Testis (tissue), 3 donors: ENCODE data around the gene ZMYM5. TPM values are rescaled to one million over a fixed set of nuclear protein-coding genes. Genes with fewer than 3 reads are reported as not detected.
"Not testable (repeated sequence)": the region's sequence is repeated elsewhere in the genome, so short reads cannot be mapped to it uniquely, and the experiment has no call there.

Source experiments
- DNase-seq: peaks from one replicate; pipeline ENCODE4 v3.0.0-alpha.2; 2019
- H3K27ac ChIP-seq, 2 donors: fragments of 200-600 bp; sonication (generic); one replicate each; pipeline ENCODE4 v1.5.1; 2019
- H3K27me3 ChIP-seq: fragments of 200-600 bp; sonication (generic); one replicate; pipeline ENCODE4 v1.5.1; 2019
- H3K36me3 ChIP-seq: fragments of 200-600 bp; sonication (generic); one replicate; pipeline ENCODE4 v1.5.1; 2017; ENCODE audit warnings: low read depth; ENCODE audit errors: missing control alignments
- H3K4me1 ChIP-seq: fragments of 200-600 bp; sonication (generic); one replicate; pipeline ENCODE4 v1.5.1; 2019
- H3K4me3 ChIP-seq, 2 donors: fragments of 200-600 bp; sonication (generic); one replicate each; pipeline ENCODE4 v1.5.1; 2017 to 2019
- H3K9me3 ChIP-seq: fragments of 200-600 bp; sonication (generic); one replicate; pipeline ENCODE4 v1.5.1; 2017
- CTCF ChIP-seq, 3 experiments: fragments of 450-650 bp in 2 of 3; fragments of 200-600 bp in 1 of 3; sonication (generic) in 1 of 3; IDR thresholded peaks; one replicate each; pipeline ENCODE4 v1.5.1; 2016 to 2019; ENCODE audit warnings: antibody characterized with exemption in 3 of 3, mild to moderate bottlenecking in 2 of 3, moderate library complexity in 1 of 3
- POLR2A ChIP-seq: fragments of 450-650 bp; IDR thresholded peaks from one replicate; pipeline ENCODE4 v1.6.1; 2017; ENCODE audit warnings: antibody characterized with exemption, mild to moderate bottlenecking, moderate library complexity
- WGBS, 2 donors: methylation state at CpG; one replicate each; pipeline ENCODE4 v1.1.5; 2018; 5-methylcytosine and 5-hydroxymethylcytosine counted together
- intact Hi-C: fragments of 100-400 bp; cut with DNase I; formaldehyde crosslinking; loops from one replicate; pipeline ENCODE4 v1.15.1; 2023; ENCODE audit warnings: low total_unique reads
- polyA plus RNA-seq: library from polyadenylated mRNA; stranded (reverse); fragments of 350-450 nt; fragmentation: Illumina TruSeq; extraction: RNeasy Lipid Tissue Mini Kit (QIAGEN cat#74804); gene quantifications from one replicate; pipeline ENCODE4 v1.2.3, GENCODE V29; 2014; ENCODE audit warnings: low read depth, low replicate concordance; ENCODE audit not compliant: insufficient read depth
- total RNA-seq, 2 donors: library from RNA; depleted of rRNA; stranded (reverse); fragments of >200 nt; gene quantifications; one replicate each; pipeline ENCODE4 v1.2.3, GENCODE V29; 2016

The ZMYM5 gene
- total and polyA plus RNA-seq, 3 donors from 2014 or later = 29.4 to 37.1 (median 29.5) TPM

GRCh38 chr13:19822673-19823072, 40.8 kb downstream of the ZMYM5 start:
- 91 to 92% methylated on average over 3 of the region's 3 CpGs for WGBS, 2 donors
- Histone ChIP-seq H3K27me3 (no peaks in the 10 kb centered on the region), H3K9me3 (no peaks in the 10 kb centered on the region), H3K27ac (no peak overlapping the region), H3K4me1 (no peaks in the 10 kb centered on the region), H3K36me3 (no peaks in the 10 kb centered on the region), H3K4me3 (no peak overlapping the region)
- no peak for DNase-seq
- TF ChIP-seq POLR2A (no peak), CTCF (IDR thresholded peaks at IDR 0.05) (no peak)
- intact Hi-C loops = no loop called here

DNA sequence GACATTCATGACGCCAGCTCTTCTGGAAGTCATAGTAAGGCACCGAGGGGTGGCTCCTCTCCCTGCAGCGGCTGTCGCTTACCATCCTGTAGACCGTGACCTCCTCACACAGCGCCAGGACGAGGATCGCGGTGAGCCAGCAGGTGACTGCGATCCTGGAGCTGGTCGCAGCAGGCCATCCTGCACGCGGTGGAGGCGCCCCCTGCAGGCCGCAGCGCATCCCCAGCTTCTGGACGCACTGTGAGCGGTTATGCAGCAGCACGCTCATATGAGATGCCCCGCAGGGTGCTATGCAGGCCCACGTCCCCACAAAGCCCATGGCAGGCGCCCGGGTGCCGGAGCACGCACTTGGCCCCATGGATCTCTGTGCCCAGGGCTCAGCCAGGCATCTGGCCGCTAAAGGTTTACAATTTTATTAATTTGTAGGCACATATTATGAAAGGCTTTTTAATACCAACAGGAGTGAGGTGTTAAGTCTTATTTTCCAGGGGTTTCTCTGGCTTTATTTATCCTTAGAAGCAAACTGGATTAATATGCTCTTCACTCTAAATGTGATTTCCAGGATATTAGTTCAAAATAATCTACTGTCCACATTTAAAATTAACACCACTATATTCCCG, 45.1 kb downstream of the ZMYM5 start:
- Histone ChIP-seq H3K4me3 (no peak overlapping the region), H3K4me1 (no peaks in the 10 kb centered on the region), H3K27ac (no peak overlapping the region), H3K27me3 (no peaks in the 10 kb centered on the region), H3K36me3 (no peaks in the 10 kb centered on the region), H3K9me3 (no peaks in the 10 kb centered on the region)
- 77 to 79% methylated on average over 8 to 27 of the region's 27 CpGs for WGBS, 2 donors
- DNase-seq = peak; percentile 66
- TF ChIP-seq CTCF (IDR thresholded peaks at IDR 0.05) (peak in 2 of 3 experiments; percentile 40 to 52), POLR2A (no peak)
- intact Hi-C loops = no loop called here

GRCh38 chr13:19817510-19818158, 45.8 kb downstream of the ZMYM5 start:
- DNase-seq = no peak

DNA sequence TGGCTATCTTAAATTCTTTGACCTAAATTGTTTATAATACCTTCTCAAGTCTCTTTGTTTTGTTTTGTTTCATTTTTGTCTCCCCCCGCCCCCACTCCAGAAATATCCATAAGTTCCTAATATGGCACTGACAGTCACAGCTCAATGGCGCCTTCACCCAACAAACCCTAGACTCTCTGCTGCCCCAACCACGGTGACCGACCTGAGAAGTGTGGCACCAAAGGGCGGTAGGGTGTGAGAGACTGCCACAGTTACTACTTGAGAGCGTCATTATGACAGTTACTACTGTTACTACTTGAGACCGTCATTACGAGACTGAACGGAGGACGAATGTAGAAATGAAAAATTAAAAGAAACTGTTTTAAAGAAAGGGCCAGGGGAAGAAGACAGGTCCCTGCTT, 46.3 kb downstream of the ZMYM5 start:
- no peak for DNase-seq
- intact Hi-C loops = no loop called here
- no peaks in the 10 kb centered on the region for H3K36me3 ChIP-seq
- no peaks in the 10 kb centered on the region for H3K4me1 ChIP-seq
- no peak overlapping the region for H3K4me3 ChIP-seq
- H3K27ac ChIP-seq = no peak overlapping the region
- no peaks in the 10 kb centered on the region for H3K27me3 ChIP-seq
- no peak for TF ChIP-seq POLR2A
- TF ChIP-seq CTCF (IDR thresholded peaks at IDR 0.05) = no peak
- H3K9me3 ChIP-seq = no peaks in the 10 kb centered on the region
- WGBS, 2 donors = 92 to 93% methylated on average over 10 of the region's 10 CpGs

More at GRCh38 chr13:19817510-19818158, 45.8 kb downstream of the ZMYM5 start:
- Histone ChIP-seq H3K27ac (no peak overlapping the region), H3K4me3 (no peak overlapping the region), H3K27me3 (no peaks in the 10 kb centered on the region), H3K4me1 (no peaks in the 10 kb centered on the region), H3K36me3 (no peaks in the 10 kb centered on the region), H3K9me3 (no peaks in the 10 kb centered on the region)
- intact Hi-C loops = no loop called here
- 93% methylated on average over 7 of the region's 7 CpGs for WGBS, 2 donors
- TF ChIP-seq CTCF (IDR thresholded peaks at IDR 0.05) = no peak
- no peak for TF ChIP-seq POLR2A

GRCh38 chr13:19815842-19816241, 47.6 kb downstream of the ZMYM5 start:
- intact Hi-C loops, H3K36me3 ChIP-seq, H3K4me3 ChIP-seq, DNase-seq, H3K4me1 ChIP-seq, H3K27me3 ChIP-seq, H3K9me3 ChIP-seq, H3K27ac ChIP-seq: not testable (repeated sequence)
- WGBS, 2 donors = 94 to 97% methylated on average over 2 of the region's 2 CpGs
